Hair follicular keratinocyte (primary cell): Measurements from ENCODE around the gene IFNW1. TPM values are rescaled to one million over a fixed set of nuclear protein-coding genes. Genes with fewer than 3 reads are reported as not detected.

Experiments
- total RNA-seq: library from RNA; depleted of rRNA; stranded (reverse); fragments of >200 nt; gene quantifications from 2 replicates; pipeline ENCODE4 v1.2.3, GENCODE V29; 2015

Gene IFNW1
- total RNA-seq = not detected in 2 replicates

GRCh38 chr9:21141427-21141882 is at the start of gene IFNW1:
Gene IFNW1, minus strand, starts transcription at chr9:21141832. Its CDS starts 262 bp downstream, at chr9:21141570.

GRCh38 chr9:21187487-21187886 is 45.9 kb upstream of the IFNW1 start, which contains the start of gene IFNA4:
Gene IFNA4, minus strand, starts transcription at chr9:21187587. Its CDS starts 56 bp downstream, at chr9:21187531.

GRCh38 chr9:21166560-21166959 is 24.9 kb upstream of the IFNW1 start, which contains the start of gene IFNA21:
Gene IFNA21, minus strand, starts transcription at chr9:21166660. Its CDS starts 48 bp downstream, at chr9:21166612.

Other genes starting within 250 kb of the IFNW1 start
- gene HACD4, start 110.2 kb downstream of the IFNW1 start, total RNA-seq = 4.7 and 9.4 TPM in 2 replicates
- not detected in 2 replicates for gene IFNB1, start 63.9 kb downstream of the IFNW1 start, total RNA-seq
- gene IFNA21, start 24.8 kb upstream of the IFNW1 start, total RNA-seq = not detected in 2 replicates
- not detected in 2 replicates for gene IFNA4, start 45.8 kb upstream of the IFNW1 start, total RNA-seq
- not detected in 2 replicates for gene IFNA7, start 60.4 kb upstream of the IFNW1 start, total RNA-seq
- gene IFNA10, start 65.3 kb upstream of the IFNW1 start, total RNA-seq = not detected in 2 replicates
- gene IFNA16, start 75.5 kb upstream of the IFNW1 start, total RNA-seq = not detected in 2 replicates
- not detected in 2 replicates for gene IFNA17, start 86.4 kb upstream of the IFNW1 start, total RNA-seq
- gene IFNA14, start 98.2 kb upstream of the IFNW1 start, total RNA-seq = not detected in 2 replicates
- gene IFNA5, start 163.5 kb upstream of the IFNW1 start, total RNA-seq = not detected in 2 replicates
- gene KLHL9, start 193.6 kb upstream of the IFNW1 start, total RNA-seq = 12.5 and 13.8 TPM in 2 replicates
- not detected in 2 replicates for gene IFNA6, start 209.1 kb upstream of the IFNW1 start, total RNA-seq
- gene IFNA13, start 226.2 kb upstream of the IFNW1 start, total RNA-seq = not detected in 2 replicates
- gene IFNA2, start 243.6 kb upstream of the IFNW1 start, total RNA-seq = not detected in 2 replicates